Right lobe of liver (tissue), 4 donors: ENCODE measurements around the gene CRB1.

Experiments
- POLR2A ChIP-seq: fragments of 450-650 bp; IDR thresholded peaks from one replicate; pipeline ENCODE4 v1.6.1; 2017; ENCODE audit warnings: antibody characterized with exemption, mild to moderate bottlenecking
- TF ChIP-seq, protein P1 (sequence below), 4 donors: fragments of 200-600 bp in 3 of 4; fragments of 450-650 bp in 1 of 4; IDR thresholded peaks; one replicate each; pipeline versions ENCODE4 v1.5.1 to v1.8.0; 2016 to 2022; ENCODE audit warnings: antibody characterized with exemption in 4 of 4, mild to moderate bottlenecking in 2 of 4
- donor health status: DM: no; HTN: no; CAD: no.
- donor health status: DM: no; HTN: no; CAD: no.
- donor health status: DM: no; HTN: yes; CAD: no.

DNA sequence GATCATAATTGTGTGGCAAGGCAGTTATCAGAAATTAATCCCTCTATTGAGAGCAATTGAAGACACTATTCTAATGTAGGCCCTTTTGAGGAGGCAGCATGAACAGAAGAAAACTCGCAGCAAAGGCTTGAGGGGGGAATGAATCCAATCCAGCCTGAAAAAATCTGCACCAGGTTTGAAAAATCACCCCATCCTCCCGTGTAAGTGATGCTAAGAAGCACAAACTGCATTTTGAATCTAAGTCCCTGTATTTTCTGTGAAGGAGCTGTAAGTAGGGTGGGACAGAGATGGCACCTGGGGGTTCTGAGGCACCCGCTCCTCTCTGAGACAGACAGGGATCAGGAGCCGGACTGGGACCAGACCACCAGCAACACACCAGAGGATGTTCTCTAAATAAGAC, at the start of gene CRB1:
- TF ChIP-seq POLR2A = no peak
- TF ChIP-seq, protein P1, sequence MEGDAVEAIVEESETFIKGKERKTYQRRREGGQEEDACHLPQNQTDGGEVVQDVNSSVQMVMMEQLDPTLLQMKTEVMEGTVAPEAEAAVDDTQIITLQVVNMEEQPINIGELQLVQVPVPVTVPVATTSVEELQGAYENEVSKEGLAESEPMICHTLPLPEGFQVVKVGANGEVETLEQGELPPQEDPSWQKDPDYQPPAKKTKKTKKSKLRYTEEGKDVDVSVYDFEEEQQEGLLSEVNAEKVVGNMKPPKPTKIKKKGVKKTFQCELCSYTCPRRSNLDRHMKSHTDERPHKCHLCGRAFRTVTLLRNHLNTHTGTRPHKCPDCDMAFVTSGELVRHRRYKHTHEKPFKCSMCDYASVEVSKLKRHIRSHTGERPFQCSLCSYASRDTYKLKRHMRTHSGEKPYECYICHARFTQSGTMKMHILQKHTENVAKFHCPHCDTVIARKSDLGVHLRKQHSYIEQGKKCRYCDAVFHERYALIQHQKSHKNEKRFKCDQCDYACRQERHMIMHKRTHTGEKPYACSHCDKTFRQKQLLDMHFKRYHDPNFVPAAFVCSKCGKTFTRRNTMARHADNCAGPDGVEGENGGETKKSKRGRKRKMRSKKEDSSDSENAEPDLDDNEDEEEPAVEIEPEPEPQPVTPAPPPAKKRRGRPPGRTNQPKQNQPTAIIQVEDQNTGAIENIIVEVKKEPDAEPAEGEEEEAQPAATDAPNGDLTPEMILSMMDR (IDR thresholded peaks at IDR 0.05) = no peak
